Motor neuron (in vitro differentiated cells): ENCODE data around the gene DIO1. TPM values are rescaled to one million over a fixed set of nuclear protein-coding genes. Genes with fewer than 3 reads are reported as not detected.
A peak's percentile ranks its signal among the peaks of the same experiment; 100 is the strongest.

ENCODE experiments used
- ATAC-seq, 8 experiments: fragments of 200-7000 bp; cut with Tn5 transposase; replicated peaks in 6 of 8; 2 replicates each; pipeline ENCODE4 v1.8.0; 2021; ENCODE audit warnings: mild to moderate bottlenecking in 8 of 8, moderate library complexity in 8 of 8
- H3K27ac ChIP-seq, 2 donors: fragments of 250-450 bp; sonication (Bioruptor Pico); 2 replicates each; pipeline ENCODE4 v1.9.0; 2021; ENCODE audit warnings: antibody characterized with exemption in 2 of 2, mild to moderate bottlenecking in 2 of 2, moderate library complexity in 1 of 2
- H3K4me1 ChIP-seq, 2 donors: fragments of 250-450 bp; sonication (Bioruptor Pico); replicated peaks in 1 of 2; 2 replicates each; pipeline ENCODE4 v1.6.1; 2021; ENCODE audit warnings: antibody characterized with exemption in 2 of 2, mild to moderate bottlenecking in 2 of 2, moderate library complexity in 1 of 2
- H3K4me3 ChIP-seq, 5 donors: fragments of 250-450 bp; sonication (Bioruptor Pico); 2 replicates each; pipeline ENCODE4 v1.9.0; 2021; ENCODE audit warnings: antibody characterized with exemption in 5 of 5, mild to moderate bottlenecking in 5 of 5, moderate library complexity in 4 of 5
- WGBS, 10 experiments: fragments of 450-650 bp; shearing (Covaris generic); methylation state at CpG; one replicate each; pipeline ENCODE4 v1.0.0; 2022; 5-methylcytosine and 5-hydroxymethylcytosine counted together
- in situ Hi-C, 9 experiments: fragments of 400-800 bp; cut with MboI; loops; one replicate each; pipeline ENCODE4 v1.15.0; 2021; ENCODE audit warnings: low sequenced_read_pairs in 9 of 9, low pct_unique_long_range_greater_than_20kb in 2 of 9; ENCODE audit not compliant: unreplicated experiment in 9 of 9
- total RNA-seq, 8 experiments: library from RNA; unstranded; fragments of 300-600 nt; gene quantifications; 2 replicates each; pipeline versions ENCODE4 v1.2.3 to v1.2.4, GENCODE V29; 2022

Gene DIO1
- total RNA-seq, 8 experiments from 2014 or later, result 0.15 to 1.2 (median 0.35) TPM

- Histone ChIP-seq H3K4me3 (no peak overlapping the region), H3K4me1 (no peaks in the 10 kb centered on the region), H3K27ac (no peak overlapping the region)
- ATAC-seq, result no peak
- WGBS, 10 experiments, result 53 to 100% (median 98%) methylated on average over 2 to 3 of the region's 3 CpGs
- in situ Hi-C loops, result no loop called here
Observed at GRCh38 chr1:53930932-53931331, 36.9 kb downstream of the DIO1 start.

GRCh38 chr1:53931523-53931922, 37.5 kb downstream of the DIO1 start:
- Histone ChIP-seq H3K27ac (no peak overlapping the region), H3K4me3 (no peak overlapping the region), H3K4me1 (no peaks in the 10 kb centered on the region)
- ATAC-seq, result no peak
- WGBS, 10 experiments, result 88 to 100% (median 100%) methylated on average over 2 of the region's 2 CpGs
- in situ Hi-C loops, result no loop called here

DNA sequence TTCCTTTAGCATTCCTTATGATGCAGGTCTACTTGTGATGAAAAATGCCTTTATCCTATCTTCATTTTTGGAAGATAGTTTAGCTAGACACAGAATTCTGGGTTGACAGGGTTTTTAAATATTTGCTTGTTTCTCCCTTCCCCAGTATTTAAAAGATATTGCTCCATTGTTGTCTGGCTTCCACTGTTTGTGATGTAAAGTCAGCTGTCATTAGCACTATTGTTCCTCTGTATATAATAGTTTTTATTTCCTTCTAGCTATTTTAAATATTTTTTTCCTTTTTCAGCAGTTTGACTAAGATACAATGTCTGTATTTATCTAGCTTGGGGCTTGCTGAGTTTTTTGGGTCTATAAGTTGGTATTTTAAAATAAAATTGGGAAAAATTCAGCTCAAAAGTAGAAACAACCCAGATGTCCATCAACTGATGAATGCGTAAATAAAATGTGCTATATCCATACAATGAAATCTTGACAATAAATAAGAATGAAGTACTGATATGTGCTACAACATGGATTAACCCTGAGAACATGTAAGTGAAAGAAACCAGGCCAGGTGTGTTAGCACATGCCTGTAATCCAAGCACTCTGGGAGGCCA, 40.3 kb downstream of the DIO1 start:
- Histone ChIP-seq H3K4me1 (no peaks in the 10 kb centered on the region), H3K27ac (no peak overlapping the region), H3K4me3 (no peak overlapping the region)
- WGBS, 10 experiments, result 83 to 100% (median 100%) methylated on average over 1 of the region's 1 CpG
- no peak for ATAC-seq
- in situ Hi-C loops, result no loop called here

GRCh38 chr1:53936430-53936829, 42.4 kb downstream of the DIO1 start:
- in situ Hi-C loops, result no loop called here
- WGBS, 10 experiments, result 82 to 100% (median 87%) methylated on average over 1 of the region's 1 CpG
- Histone ChIP-seq H3K27ac (no peak overlapping the region), H3K4me3 (no peak overlapping the region), H3K4me1 (no peaks in the 10 kb centered on the region)
- ATAC-seq, result no peak

DNA sequence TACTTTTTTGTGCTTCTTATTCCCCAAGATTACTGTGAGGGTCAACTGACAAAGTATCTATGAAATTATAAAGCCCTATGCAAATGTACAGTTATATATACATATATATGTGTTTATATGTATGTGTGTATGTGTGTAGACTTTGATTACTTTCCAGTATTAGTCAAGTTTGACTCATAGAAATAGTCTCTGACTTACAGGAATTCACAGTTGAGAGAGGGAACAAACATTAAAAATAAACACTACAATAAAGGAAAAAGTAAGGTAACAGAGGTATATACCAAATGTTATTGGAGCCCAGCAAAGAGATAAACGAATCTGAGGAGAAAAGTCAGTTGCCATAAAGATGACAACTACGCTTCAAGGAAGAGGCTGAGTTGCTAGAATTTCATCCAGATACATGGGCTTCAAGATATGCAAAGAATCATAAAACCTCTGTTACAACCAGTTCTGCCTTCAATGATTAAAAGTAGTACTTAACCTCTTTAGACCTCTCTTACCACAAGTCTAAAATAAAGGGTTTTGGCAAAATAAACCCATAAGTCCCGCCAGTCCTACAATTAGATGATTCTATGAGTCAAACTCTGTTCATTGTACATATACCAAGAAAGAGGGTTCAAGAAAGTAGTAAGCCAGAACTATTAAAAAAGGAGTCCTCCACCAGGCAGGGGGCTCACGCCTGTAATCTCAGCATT, 44.3 kb downstream of the DIO1 start:
- no peaks in the 10 kb centered on the region for H3K4me1 ChIP-seq
- WGBS, 10 experiments, result 83 to 100% (median 94%) methylated on average over 1 to 4 of the region's 4 CpGs
- H3K27ac ChIP-seq, result no peak overlapping the region
- in situ Hi-C loops, result no loop called here
- ATAC-seq, result no peak
- H3K4me3 ChIP-seq, result no peak overlapping the region

DNA sequence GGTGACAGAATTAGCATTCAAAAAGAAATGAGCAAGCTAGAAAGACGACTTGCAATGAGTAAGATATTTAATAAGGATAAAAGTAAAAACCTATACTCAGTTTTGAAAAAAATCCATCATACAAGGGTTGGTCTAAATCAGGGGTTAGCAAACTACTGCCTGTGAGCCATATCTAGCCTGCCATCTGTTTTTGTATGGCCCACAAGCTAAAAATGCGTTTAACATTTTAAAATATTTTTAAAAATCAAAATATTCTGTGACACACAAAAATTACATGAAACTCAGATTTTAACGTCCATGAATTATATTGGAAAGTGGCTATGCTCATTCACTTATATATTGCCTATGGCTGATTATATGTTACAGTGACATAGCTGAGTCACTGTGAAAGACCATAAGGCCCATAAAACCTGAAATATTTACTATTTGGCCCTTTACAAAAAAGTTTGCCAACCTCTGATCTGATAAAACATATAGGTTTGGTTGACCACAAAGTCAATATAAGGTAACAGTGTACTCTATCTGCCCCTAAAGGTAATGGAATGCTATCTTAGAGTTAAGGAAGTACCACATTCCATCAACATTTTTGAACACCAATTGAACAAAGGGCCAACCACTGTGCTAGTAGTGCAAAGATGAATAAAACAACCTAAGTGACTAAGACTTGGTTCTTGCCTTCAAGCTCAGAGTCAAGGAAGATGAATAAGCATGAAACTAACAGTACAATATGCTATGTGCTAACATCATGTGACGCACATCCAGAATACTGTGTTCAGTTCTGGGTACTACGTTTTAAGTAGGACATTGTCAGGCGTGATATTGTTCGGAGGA, 48.4 kb downstream of the DIO1 start:
- in situ Hi-C loops, result no loop called here
- Histone ChIP-seq H3K4me3 (no peak overlapping the region), H3K27ac (no peak overlapping the region), H3K4me1 (peaks cover 6% of the 10 kb centered on the region in 2 donors)
- no peak for ATAC-seq
- 57 to 100% (median 86%) methylated on average over 1 to 7 of the region's 7 CpGs for WGBS, 10 experiments

GRCh38 chr1:53943090-53943489, 49.1 kb downstream of the DIO1 start:
- in situ Hi-C loops, result no loop called here
- WGBS, 10 experiments, result 67 to 96% (median 93%) methylated on average over 2 to 6 of the region's 6 CpGs
- Histone ChIP-seq H3K27ac (no peak overlapping the region), H3K4me1 (peaks cover 10 to 12% of the 10 kb centered on the region in 2 donors), H3K4me3 (no peak overlapping the region)
- no peak for ATAC-seq

GRCh38 chr1:53943490-53944043, 49.6 kb downstream of the DIO1 start:
- peaks cover 12 to 15% of the 10 kb centered on the region in 2 donors for H3K4me1 ChIP-seq
- no peak overlapping the region for H3K4me3 ChIP-seq
- in situ Hi-C loops, result no loop called here
- no peak for ATAC-seq
- 86 to 100% (median 96%) methylated on average over 1 to 14 of the region's 14 CpGs; no CpG with 5 or more reads in 1 of the 10 experiments for WGBS, 10 experiments
- H3K27ac ChIP-seq, result no peak overlapping the region

- WGBS, 10 experiments, result 20 to 100% (median 72%) methylated on average over 1 to 16 of the region's 20 CpGs; no CpG with 5 or more reads in 2 of the 10 experiments
- ATAC-seq, result no peak
- in situ Hi-C loops, result no loop called here
- Histone ChIP-seq H3K4me1 (peaks cover 22 to 24% of the 10 kb centered on the region in 2 donors), H3K27ac (peak overlapping the region; percentile 57 to 68), H3K4me3 (peak overlapping the region; percentile 54 to 87 (median 70))
Observed at GRCh38 chr1:53944469-53945182, 50.6 kb downstream of the DIO1 start.

- Histone ChIP-seq H3K4me3 (peak overlapping the region; percentile 54 to 87 (median 70)), H3K27ac (peak overlapping the region; percentile 57 to 68), H3K4me1 (peaks cover 27 to 29% of the 10 kb centered on the region in 2 donors)
- WGBS, 10 experiments, result 0% methylated on average over 2 to 7 of the region's 16 CpGs; no CpG with 5 or more reads in 6 of the 10 experiments
- no peak for ATAC-seq
- in situ Hi-C loops, result no loop called here
Observed at GRCh38 chr1:53945183-53945432, 51.1 kb downstream of the DIO1 start.

DNA sequence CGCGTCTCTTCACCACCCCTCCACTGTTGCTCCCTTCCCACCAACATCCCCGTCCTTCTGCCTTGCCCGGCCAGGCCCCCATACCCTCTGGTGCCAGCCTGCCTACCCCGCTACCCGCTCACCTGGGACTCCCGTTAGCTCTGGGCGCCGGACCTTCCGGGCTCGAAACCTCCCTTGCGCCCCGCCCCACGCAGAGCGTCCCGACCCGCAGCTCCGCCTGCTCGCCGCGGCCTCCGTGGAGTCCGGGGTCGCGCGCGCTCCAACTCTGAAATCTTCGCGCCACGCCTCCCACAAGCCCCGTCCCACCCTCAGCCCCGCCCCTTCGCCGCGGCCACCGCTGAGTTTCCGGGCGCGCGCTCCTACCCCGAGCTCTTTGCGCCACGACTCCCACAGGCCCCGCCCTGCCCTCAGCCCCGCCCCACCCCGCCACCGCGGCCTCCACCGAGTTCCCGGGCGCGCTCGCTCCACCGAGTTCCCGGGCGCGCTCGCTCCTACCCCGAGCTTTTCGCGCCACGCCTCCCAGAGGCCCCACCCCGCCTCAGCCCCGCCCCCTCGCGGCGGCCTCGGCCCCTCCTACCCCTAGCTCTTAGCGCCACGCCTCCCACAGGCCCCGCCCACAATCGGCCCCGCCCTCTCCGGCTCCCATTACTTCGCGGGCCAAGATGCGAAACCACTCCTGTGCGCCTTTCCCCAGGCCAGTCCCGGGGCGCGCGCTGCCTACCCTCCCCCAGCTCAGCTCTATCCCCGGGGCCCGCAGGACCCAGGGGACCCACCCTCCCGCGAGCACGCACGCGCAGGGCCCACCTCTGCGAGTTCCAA, 51.7 kb downstream of the DIO1 start, which contains the start of gene IFT25:
IFT25 (minus strand) TSS at position 267 of the 819 bp plus-strand sequence. CDS start 5,617 bp downstream, outside the sequence.
- ATAC-seq, result peak; percentile 67 to 83 (median 80)

More for the DNA sequence above, 51.7 kb downstream of the DIO1 start, which contains the start of gene IFT25:
- in situ Hi-C loops, result no loop called here
- WGBS, 10 experiments, result 0 to 5% methylated on average over 2 to 4 of the region's 90 CpGs; no CpG with 5 or more reads in 8 of the 10 experiments
- H3K4me1 ChIP-seq, result peaks cover 27 to 31% of the 10 kb centered on the region in 2 donors
- peak within 1 kb of the TSS; percentile 54 to 87 (median 70) for H3K4me3 ChIP-seq
- H3K27ac ChIP-seq, result peak within 1 kb of the TSS; percentile 60 to 75
